ENCODE data around the gene TRAF6. TPM values are rescaled to one million over a fixed set of nuclear protein-coding genes. Genes with fewer than 3 reads are reported as not detected.

The TRAF6 gene
- total and polyA plus RNA-seq, 2 donors (not counting 3 experiments of a cell fraction or from before 2014, with no cell fraction given), result 6.0 to 14.2 TPM

DNA sequence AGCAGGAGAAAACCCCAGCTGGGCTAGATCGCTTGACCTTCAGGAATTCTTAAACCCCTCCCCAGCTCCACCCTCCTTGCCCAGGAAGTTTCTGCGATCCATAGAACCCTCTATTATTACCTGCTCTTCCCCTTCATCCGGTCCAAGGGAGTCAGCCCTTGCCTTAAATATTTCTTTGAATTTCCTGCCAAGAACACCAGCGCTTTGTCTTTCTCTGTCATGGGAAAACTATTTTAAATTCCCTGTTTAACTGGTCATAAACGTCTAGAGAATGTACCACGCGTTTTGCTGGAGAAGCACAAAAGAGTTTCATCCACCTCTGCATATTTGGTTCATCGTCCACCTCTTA is 496 bp upstream of the TRAF6 start:
- FAIRE-seq, result no peak
- POLR2A ChIA-PET, result no interaction called here

More for the DNA sequence above, 496 bp upstream of the TRAF6 start:
- peak overlapping the region; percentile 90 for H2AFZ ChIP-seq (ENCODE audit: low read depth, low read length)
- H3K4me2 ChIP-seq (ENCODE audit: insufficient read depth, low read length), result peak overlapping the region; percentile 67
- H3K27me3 ChIP-seq (ENCODE audit: control insufficient read depth in 2 of 2, insufficient read depth in 2 of 2, low read length in 2 of 2), result no peaks in the 10 kb centered on the region
- DNase-seq (ENCODE audit: low read depth, low spot score), result no peak
- H3K4me1 ChIP-seq (ENCODE audit: control insufficient read depth, extremely low read depth, insufficient read depth, low read length), result peaks cover 16% of the 10 kb centered on the region
- H3K9me3 ChIP-seq (replicated peaks; ENCODE audit: control insufficient read depth, insufficient read depth, low read length), result no peaks in the 10 kb centered on the region
- peak overlapping the region; percentile 55 for H3K9ac ChIP-seq (replicated peaks; ENCODE audit: extremely low read depth, insufficient read depth, low read length)
- H3K27ac ChIP-seq (ENCODE audit: insufficient read depth, low read depth, low read length), result peak overlapping the region; percentile 50
- peak overlapping the region; percentile 77 to 100 (median 88) for H3K4me3 ChIP-seq (replicated peaks in 1 of 3; ENCODE audit: insufficient read depth in 1 of 3, low read depth in 1 of 3, low read length in 3 of 3)
- no peaks in the 10 kb centered on the region for H3K9me1 ChIP-seq (replicated peaks; ENCODE audit: control insufficient read depth, extremely low read depth, insufficient read depth, low read length)
- peaks cover 2% of the 10 kb centered on the region for H4K20me1 ChIP-seq (replicated peaks; ENCODE audit: control insufficient read depth, extremely low read depth, insufficient read depth, low read length)
- TF ChIP-seq EZH2 (IDR thresholded peaks at IDR 0.05; ENCODE audit: borderline replicate concordance, low read depth, low read length, severe bottlenecking) (no peak), POLR2AphosphoS5 (IDR thresholded peaks at IDR 0.05; ENCODE audit: insufficient read depth, low read depth, low read length) (no peak), POLR2A (IDR thresholded peaks at IDR 0.05; ENCODE audit: low read depth, low read length) (no peak), MYC (IDR thresholded peaks at IDR 0.05; ENCODE audit: low read depth, low read length) (no peak), JUN (IDR thresholded peaks at IDR 0.05; ENCODE audit: borderline replicate concordance, insufficient read depth, insufficient read length, low read depth) (no peak), GATA2 (IDR thresholded peaks at IDR 0.05; ENCODE audit: insufficient read depth, insufficient read length, low read depth, low read length) (no peak), FOS (IDR thresholded peaks at IDR 0.05; ENCODE audit: borderline replicate concordance, insufficient read depth, low read length) (no peak)
- TF ChIP-seq, protein P1, sequence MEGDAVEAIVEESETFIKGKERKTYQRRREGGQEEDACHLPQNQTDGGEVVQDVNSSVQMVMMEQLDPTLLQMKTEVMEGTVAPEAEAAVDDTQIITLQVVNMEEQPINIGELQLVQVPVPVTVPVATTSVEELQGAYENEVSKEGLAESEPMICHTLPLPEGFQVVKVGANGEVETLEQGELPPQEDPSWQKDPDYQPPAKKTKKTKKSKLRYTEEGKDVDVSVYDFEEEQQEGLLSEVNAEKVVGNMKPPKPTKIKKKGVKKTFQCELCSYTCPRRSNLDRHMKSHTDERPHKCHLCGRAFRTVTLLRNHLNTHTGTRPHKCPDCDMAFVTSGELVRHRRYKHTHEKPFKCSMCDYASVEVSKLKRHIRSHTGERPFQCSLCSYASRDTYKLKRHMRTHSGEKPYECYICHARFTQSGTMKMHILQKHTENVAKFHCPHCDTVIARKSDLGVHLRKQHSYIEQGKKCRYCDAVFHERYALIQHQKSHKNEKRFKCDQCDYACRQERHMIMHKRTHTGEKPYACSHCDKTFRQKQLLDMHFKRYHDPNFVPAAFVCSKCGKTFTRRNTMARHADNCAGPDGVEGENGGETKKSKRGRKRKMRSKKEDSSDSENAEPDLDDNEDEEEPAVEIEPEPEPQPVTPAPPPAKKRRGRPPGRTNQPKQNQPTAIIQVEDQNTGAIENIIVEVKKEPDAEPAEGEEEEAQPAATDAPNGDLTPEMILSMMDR (IDR thresholded peaks at IDR 0.05; ENCODE audit: extremely low read depth in 1 of 2, insufficient read depth in 1 of 2, low read depth in 1 of 2, low read length in 2 of 2), result no peak
- TF ChIP-seq, protein P2, sequence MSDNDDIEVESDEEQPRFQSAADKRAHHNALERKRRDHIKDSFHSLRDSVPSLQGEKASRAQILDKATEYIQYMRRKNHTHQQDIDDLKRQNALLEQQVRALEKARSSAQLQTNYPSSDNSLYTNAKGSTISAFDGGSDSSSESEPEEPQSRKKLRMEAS (IDR thresholded peaks at IDR 0.05; ENCODE audit: insufficient read depth, insufficient read length), result no peak
- BruUV-seq (replicated peaks), result TSS peak; percentile 76
- CTCF ChIA-PET, result interaction anchor here (0.9 to 2.9 kb wide), 7 partner anchors 10 to 222 kb away, joined by 3 to 36 read pairs (median 7); partner anchors contain the start of gene COMMD9
- dilution Hi-C loops (cut with MboI; ENCODE audit: extremely low pct_ligation_motif_present, low sequenced_read_pairs) (no loop called here), intact Hi-C loops (cut with micrococcal nuclease) (loop anchor here (1.0 kb wide), 4 partner anchors 10 to 218 kb away; partner anchors contain the start of gene IFTAP)
- no peaks in the 10 kb centered on the region for H3K36me3 ChIP-seq (ENCODE audit: control insufficient read depth in 2 of 2, extremely low read depth in 1 of 2, insufficient read depth in 2 of 2, low read length in 2 of 2)
- peaks cover 30% of the 10 kb centered on the region for H3K79me2 ChIP-seq (ENCODE audit: control insufficient read depth, insufficient read depth, low read length)
